ENCODE results near the gene KLHL12.

DNA sequence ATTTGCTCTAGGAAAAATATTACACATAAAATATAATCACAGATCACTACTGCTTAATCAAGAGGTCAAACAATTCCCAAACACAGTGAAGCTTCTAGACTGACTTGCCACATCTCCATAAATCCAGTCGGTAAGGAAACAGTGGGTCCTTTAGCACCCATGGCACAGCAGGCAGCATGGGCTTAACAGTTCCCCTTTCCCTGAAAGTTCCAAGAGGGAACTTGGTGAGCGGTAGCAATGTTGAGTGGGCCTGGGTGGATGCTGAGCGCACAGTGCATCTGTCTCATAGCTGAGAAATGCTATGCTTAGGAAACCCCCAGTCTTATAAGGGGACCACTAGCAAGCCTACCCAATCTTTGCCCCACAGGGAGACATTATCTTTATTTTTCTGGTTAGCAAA, 47.8 kb upstream of the KLHL12 start:
- TF ChIP-seq LARP7 (IDR thresholded peaks at IDR 0.05), result no peak
- TF ChIP-seq, protein P1, sequence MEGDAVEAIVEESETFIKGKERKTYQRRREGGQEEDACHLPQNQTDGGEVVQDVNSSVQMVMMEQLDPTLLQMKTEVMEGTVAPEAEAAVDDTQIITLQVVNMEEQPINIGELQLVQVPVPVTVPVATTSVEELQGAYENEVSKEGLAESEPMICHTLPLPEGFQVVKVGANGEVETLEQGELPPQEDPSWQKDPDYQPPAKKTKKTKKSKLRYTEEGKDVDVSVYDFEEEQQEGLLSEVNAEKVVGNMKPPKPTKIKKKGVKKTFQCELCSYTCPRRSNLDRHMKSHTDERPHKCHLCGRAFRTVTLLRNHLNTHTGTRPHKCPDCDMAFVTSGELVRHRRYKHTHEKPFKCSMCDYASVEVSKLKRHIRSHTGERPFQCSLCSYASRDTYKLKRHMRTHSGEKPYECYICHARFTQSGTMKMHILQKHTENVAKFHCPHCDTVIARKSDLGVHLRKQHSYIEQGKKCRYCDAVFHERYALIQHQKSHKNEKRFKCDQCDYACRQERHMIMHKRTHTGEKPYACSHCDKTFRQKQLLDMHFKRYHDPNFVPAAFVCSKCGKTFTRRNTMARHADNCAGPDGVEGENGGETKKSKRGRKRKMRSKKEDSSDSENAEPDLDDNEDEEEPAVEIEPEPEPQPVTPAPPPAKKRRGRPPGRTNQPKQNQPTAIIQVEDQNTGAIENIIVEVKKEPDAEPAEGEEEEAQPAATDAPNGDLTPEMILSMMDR (IDR thresholded peaks at IDR 0.05 in 2 of 3, conservative IDR thresholded peaks at IDR 0.05 in 1 of 3; ENCODE audit: control insufficient read depth in 2 of 3, extremely low read depth in 1 of 3, insufficient read depth in 1 of 3, low read depth in 3 of 3, low read length in 3 of 3), result no peak
- TF ChIP-seq MYC (IDR thresholded peaks at IDR 0.05; ENCODE audit: insufficient read depth, insufficient read length, insufficient replicate concordance, low read length, severe bottlenecking), result no peak
- TF ChIP-seq POLR2A (IDR thresholded peaks at IDR 0.05; ENCODE audit: low read depth, low read length), result no peak
- TF ChIP-seq TAF1 (IDR thresholded peaks at IDR 0.05; ENCODE audit: borderline replicate concordance, low read depth, low read length), result no peak
- no peak for TF ChIP-seq NFYB (IDR thresholded peaks at IDR 0.05; ENCODE audit: insufficient read depth, low read depth, low read length)
- no peak for TF ChIP-seq EZH2 (IDR thresholded peaks at IDR 0.05; ENCODE audit: borderline replicate concordance, control insufficient read depth, low read depth, low read length)
- TF ChIP-seq BHLHE40 (IDR thresholded peaks at IDR 0.05; ENCODE audit: borderline replicate concordance in 1 of 2, low read depth in 2 of 2, low read length in 1 of 2), result no peak
- TF ChIP-seq SRF (IDR thresholded peaks at IDR 0.05; ENCODE audit: low read depth in 2 of 2, low read length in 2 of 2), result no peak
- TF ChIP-seq CEBPB (IDR thresholded peaks at IDR 0.05; ENCODE audit: borderline replicate concordance in 1 of 2, low read depth in 2 of 2, low read length in 2 of 2), result no peak
- no peak for TF ChIP-seq RFX5 (IDR thresholded peaks at IDR 0.05; ENCODE audit: low read depth, low read length)
- TF ChIP-seq DPF2 (IDR thresholded peaks at IDR 0.05), result no peak
